Astrocyte (in vitro differentiated cells and primary cell): Measurements from ENCODE around the gene CD81.

Experiments
- CTCF ChIP-seq: IDR thresholded peaks from 2 replicates; pipeline ENCODE4 v1.5.1; 2011; ENCODE audit warnings: low read depth, mild to moderate bottlenecking, inconsistent platforms, low read length, moderate library complexity; ENCODE audit not compliant: insufficient read depth
- EZH2 ChIP-seq: IDR thresholded peaks from 2 replicates; pipeline ENCODE4 v1.6.1; 2012; ENCODE audit warnings: mild to moderate bottlenecking, low read length, inconsistent platforms; ENCODE audit not compliant: insufficient read depth

- TF ChIP-seq CTCF (no peak), EZH2 (no peak)
Observed at GRCh38 chr11:2446590-2447252, 69.6 kb downstream of the CD81 start.
